ENCODE data around the gene RANBP6.

DNA sequence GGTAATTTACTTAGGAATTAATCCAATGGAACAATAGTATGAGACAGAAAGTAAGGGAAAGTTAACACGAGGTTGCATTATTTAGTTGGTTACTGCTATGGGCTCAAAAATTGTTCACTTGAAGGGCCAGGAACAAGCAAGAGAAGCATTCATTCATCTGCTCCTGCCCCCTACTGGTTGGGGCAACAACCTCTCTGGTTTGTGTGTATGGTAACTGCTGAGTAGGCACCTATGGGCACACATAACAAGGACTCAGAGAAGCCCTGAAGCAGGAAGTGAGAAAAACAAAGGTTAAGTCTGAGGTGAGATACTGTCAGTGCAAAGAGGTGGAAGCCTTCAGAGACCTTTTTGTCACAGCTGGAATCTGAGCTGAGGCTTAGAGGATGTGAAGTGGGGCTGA, 34.4 kb upstream of the RANBP6 start:
- TF ChIP-seq, protein P1, sequence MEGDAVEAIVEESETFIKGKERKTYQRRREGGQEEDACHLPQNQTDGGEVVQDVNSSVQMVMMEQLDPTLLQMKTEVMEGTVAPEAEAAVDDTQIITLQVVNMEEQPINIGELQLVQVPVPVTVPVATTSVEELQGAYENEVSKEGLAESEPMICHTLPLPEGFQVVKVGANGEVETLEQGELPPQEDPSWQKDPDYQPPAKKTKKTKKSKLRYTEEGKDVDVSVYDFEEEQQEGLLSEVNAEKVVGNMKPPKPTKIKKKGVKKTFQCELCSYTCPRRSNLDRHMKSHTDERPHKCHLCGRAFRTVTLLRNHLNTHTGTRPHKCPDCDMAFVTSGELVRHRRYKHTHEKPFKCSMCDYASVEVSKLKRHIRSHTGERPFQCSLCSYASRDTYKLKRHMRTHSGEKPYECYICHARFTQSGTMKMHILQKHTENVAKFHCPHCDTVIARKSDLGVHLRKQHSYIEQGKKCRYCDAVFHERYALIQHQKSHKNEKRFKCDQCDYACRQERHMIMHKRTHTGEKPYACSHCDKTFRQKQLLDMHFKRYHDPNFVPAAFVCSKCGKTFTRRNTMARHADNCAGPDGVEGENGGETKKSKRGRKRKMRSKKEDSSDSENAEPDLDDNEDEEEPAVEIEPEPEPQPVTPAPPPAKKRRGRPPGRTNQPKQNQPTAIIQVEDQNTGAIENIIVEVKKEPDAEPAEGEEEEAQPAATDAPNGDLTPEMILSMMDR (conservative IDR thresholded peaks at IDR 0.05 in 1 of 2, IDR thresholded peaks at IDR 0.05 in 1 of 2; ENCODE audit: low read depth in 1 of 2, low read length in 2 of 2), result peak; percentile 15 to 25
- TF ChIP-seq EZH2 (IDR thresholded peaks at IDR 0.05; ENCODE audit: low read length, missing control alignments), result no peak
